Type B pancreatic cell (in vitro differentiated cells): Measurements from ENCODE around the gene HAGHL. TPM values are rescaled to one million over a fixed set of nuclear protein-coding genes. Genes with fewer than 3 reads are reported as not detected.

Experiments
- DNase-seq: peaks from one replicate; pipeline ENCODE4 v3.0.0; 2021; ENCODE audit warnings: mixed read lengths; ENCODE audit not compliant: unreplicated experiment; ENCODE audit errors: extremely low spot score
- H3K27ac Mint-ChIP-seq: 2 replicates; pipeline ENCODE4 v1.8.0; 2021; ENCODE audit warnings: mild to moderate bottlenecking, mixed read lengths
- H3K27me3 Mint-ChIP-seq: 2 replicates; pipeline ENCODE4 v1.8.0; 2021; ENCODE audit warnings: mixed read lengths
- H3K36me3 Mint-ChIP-seq: 2 replicates; pipeline ENCODE4 v1.8.0; 2021; ENCODE audit warnings: mixed read lengths
- H3K4me1 Mint-ChIP-seq: one replicate; pipeline ENCODE4 v1.8.0; 2021; ENCODE audit warnings: mixed read lengths; ENCODE audit not compliant: unreplicated experiment
- H3K4me3 Mint-ChIP-seq: 2 replicates; pipeline ENCODE4 v1.8.0; 2021; ENCODE audit warnings: mild to moderate bottlenecking, mixed read lengths
- H3K9me3 Mint-ChIP-seq: 2 replicates; pipeline ENCODE4 v1.8.0; 2021; ENCODE audit warnings: mixed read lengths
- total RNA-seq: library from RNA; stranded (reverse); gene quantifications from 2 replicates; pipeline ENCODE4 v1.2.1, GENCODE V29; 2021; ENCODE audit warnings: low replicate concordance
- TF ChIP-seq, protein P1 (sequence below): fragments of 200-600 bp; sonication (generic); conservative IDR thresholded peaks from 2 replicates; pipeline ENCODE4 v1.5.0; 2021; ENCODE audit warnings: antibody characterized with exemption, mild to moderate bottlenecking

HAGHL gene
- total RNA-seq, 1 donor from 2014 or later: 8.5 TPM

DNA sequence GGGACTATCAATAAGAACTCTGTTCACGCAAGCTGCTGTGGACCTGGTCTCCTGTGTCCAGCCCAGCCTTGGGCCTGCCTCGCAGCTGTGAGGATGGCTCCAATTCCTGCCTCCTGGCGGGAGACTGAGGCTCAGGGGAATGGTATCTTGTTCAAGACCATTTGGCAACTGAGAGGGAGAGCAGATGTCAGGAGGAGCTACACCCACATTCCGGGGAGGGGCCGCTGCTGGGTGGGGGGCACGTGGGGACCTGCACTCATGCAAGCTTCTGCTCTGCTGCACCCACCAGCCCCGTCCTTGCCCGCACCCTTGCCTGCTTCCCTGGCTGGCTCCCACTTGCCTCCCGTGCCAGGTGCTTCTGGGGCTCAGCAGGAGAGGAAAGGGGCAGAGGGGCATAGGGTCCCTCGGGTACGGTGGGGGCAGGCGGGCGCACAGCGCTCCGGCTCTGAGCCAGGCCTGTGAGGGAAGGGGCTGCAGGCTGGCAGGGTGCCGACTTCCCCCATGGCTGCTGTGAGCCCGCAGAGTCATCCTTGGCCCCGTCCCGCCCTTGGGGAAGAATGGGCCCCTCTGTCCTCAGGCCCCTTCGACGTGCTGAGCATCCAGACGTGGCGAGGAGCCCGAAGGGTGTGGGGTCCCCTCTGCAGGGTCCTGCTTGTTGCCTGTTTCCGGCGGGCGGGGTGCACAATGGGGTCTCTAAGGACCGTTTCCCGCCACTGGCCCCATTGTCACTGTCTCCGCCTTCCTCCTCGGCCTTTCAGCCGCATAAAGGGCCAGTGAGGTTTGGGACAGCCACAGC, 9.3 kb upstream of the HAGHL start:
- Mint-ChIP-seq H3K36me3 (no peaks in the 10 kb centered on the region), H3K4me3 (no peak overlapping the region), H3K9me3 (no peaks in the 10 kb centered on the region), H3K27ac (no peak overlapping the region), H3K4me1 (peaks cover 14% of the 10 kb centered on the region), H3K27me3 (peaks cover 8% of the 10 kb centered on the region)
- no peak for DNase-seq
- TF ChIP-seq, protein P1, sequence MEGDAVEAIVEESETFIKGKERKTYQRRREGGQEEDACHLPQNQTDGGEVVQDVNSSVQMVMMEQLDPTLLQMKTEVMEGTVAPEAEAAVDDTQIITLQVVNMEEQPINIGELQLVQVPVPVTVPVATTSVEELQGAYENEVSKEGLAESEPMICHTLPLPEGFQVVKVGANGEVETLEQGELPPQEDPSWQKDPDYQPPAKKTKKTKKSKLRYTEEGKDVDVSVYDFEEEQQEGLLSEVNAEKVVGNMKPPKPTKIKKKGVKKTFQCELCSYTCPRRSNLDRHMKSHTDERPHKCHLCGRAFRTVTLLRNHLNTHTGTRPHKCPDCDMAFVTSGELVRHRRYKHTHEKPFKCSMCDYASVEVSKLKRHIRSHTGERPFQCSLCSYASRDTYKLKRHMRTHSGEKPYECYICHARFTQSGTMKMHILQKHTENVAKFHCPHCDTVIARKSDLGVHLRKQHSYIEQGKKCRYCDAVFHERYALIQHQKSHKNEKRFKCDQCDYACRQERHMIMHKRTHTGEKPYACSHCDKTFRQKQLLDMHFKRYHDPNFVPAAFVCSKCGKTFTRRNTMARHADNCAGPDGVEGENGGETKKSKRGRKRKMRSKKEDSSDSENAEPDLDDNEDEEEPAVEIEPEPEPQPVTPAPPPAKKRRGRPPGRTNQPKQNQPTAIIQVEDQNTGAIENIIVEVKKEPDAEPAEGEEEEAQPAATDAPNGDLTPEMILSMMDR: no peak

DNA sequence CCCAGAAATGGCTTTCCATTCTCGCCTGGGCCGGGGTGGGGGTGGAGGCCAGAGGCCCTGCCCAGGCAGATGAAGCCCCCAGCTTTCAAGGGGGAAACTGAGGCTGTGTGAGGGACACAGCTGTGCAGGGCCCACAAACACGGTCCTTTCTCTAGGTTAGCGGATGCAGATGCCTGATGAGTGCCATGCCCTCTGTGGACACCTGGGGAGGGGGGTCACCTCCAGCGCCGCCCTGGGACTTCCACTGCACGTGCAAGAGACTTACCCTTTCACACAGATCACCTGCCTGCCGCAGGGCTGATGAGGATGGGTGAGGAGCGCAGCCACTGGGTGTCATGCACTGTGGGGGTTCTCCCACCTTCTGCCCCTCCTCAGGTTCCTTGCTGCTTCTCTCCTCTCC, 8.5 kb upstream of the HAGHL start:
- Mint-ChIP-seq H3K9me3 (no peaks in the 10 kb centered on the region), H3K27ac (no peak overlapping the region), H3K4me3 (peak overlapping the region; percentile 84), H3K4me1 (peaks cover 11% of the 10 kb centered on the region), H3K27me3 (peaks cover 5% of the 10 kb centered on the region), H3K36me3 (no peaks in the 10 kb centered on the region)
- TF ChIP-seq, protein P1: no peak
- no peak for DNase-seq

DNA sequence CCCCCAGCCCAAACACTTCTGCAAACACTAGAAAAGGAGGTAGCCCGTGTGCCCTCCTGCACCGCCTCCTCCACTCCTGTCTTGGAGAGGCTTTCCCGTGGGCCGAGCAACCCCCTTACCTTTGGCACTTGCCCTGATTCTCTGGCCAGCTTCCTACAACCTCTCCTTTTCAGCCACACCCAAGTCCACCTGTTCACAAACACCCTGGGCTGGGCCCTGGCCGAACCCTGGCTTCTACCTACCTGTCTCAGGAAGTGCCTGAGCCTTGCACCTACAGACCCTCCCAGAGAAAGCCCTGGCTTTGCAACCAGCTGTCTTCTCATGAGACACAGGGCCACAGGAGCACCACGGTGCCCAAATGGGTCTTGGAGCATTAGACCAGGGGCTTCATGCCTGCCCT, 8.0 kb upstream of the HAGHL start:
- no peaks in the 10 kb centered on the region for H3K9me3 Mint-ChIP-seq
- peak overlapping the region; percentile 84 for H3K4me3 Mint-ChIP-seq
- H3K27me3 Mint-ChIP-seq: peaks cover 5% of the 10 kb centered on the region
- H3K27ac Mint-ChIP-seq: peak overlapping the region; percentile 59
- H3K36me3 Mint-ChIP-seq: no peaks in the 10 kb centered on the region
- peaks cover 11% of the 10 kb centered on the region for H3K4me1 Mint-ChIP-seq
- DNase-seq: no peak
- TF ChIP-seq, protein P1: no peak

DNA sequence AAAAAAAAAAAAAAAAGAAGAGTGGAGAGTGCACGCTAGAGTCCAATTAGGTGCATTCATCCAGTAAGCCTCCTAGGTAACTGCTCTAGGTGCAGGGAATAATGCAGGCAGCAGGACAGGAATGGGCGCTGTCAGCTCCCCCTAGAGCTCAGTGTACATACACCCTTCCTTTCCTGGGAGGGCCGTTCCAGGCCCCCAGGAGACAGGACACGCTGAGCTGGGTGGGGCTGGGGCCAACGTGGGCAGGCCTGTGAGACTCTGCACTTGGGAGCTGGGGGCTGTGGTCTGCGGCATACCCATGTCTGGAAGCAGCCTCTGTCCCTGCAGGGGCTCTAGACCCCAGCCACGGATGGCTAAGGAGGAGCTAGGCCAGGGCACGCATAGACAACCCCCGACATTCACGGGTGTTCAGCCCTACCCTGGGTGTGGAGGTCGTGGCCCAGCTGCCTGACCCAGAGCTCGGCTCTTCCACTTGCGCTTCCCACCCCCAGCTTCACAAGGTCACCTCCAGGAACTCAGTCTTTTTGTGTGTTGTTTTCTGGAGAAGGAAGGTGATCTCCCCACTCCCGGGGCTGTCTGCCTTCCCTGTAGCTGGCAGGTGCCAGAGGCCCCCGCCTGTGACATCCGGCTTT, 7.0 kb upstream of the HAGHL start:
- no peak overlapping the region for H3K27ac Mint-ChIP-seq
- no peak for DNase-seq
- TF ChIP-seq, protein P1: peak; percentile 22
- H3K4me1 Mint-ChIP-seq: peaks cover 11% of the 10 kb centered on the region
- H3K27me3 Mint-ChIP-seq: peaks cover 2% of the 10 kb centered on the region
- H3K4me3 Mint-ChIP-seq: peak overlapping the region; percentile 84
- no peaks in the 10 kb centered on the region for H3K36me3 Mint-ChIP-seq
- H3K9me3 Mint-ChIP-seq: no peaks in the 10 kb centered on the region

DNA sequence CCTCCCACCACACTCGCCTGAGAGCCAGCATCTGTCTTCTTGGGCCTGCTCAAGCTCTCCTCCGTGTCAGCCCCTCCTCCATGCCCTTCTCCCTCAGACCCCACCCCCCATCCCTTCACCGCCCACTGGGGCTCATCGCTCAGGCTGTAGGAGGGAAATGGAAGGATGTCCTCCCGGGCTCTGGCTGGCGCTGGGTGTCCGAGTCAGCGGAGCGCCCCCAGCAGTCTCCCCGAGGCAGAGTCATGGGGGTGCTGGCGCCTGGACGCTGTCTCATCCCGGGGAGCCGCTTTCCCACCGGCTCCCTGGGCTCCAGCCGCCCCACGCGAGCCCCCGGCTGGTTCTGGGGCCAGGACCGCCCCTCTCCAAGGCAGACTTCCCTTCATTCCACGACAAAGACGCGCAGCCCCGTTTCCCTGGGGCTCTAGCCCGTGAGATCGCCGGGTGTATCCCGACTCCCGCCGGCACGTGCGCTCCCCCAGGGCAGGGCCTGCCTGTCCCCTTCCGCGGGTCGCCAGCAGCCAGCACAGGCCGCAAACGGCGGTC, 6.4 kb upstream of the HAGHL start:
- H3K4me1 Mint-ChIP-seq: peaks cover 11% of the 10 kb centered on the region
- TF ChIP-seq, protein P1: no peak
- DNase-seq: no peak

More for the DNA sequence above, 6.4 kb upstream of the HAGHL start:
- H3K9me3 Mint-ChIP-seq: no peaks in the 10 kb centered on the region
- H3K27ac Mint-ChIP-seq: no peak overlapping the region
- H3K27me3 Mint-ChIP-seq: peaks cover 2% of the 10 kb centered on the region
- H3K4me3 Mint-ChIP-seq: peak overlapping the region; percentile 84
- no peaks in the 10 kb centered on the region for H3K36me3 Mint-ChIP-seq
